Measurements from ENCODE around the gene SLC25A42. TPM values are rescaled to one million over a fixed set of nuclear protein-coding genes. Genes with fewer than 3 reads are reported as not detected.
"Not testable (repeated sequence)": the region's sequence is repeated elsewhere in the genome, so short reads cannot be mapped to it uniquely, and the experiment has no call there.

Gene SLC25A42
- polyA plus RNA-seq (ENCODE audit: insufficient read depth in 1 of 5, insufficient read length in 5 of 5, low replicate concordance in 1 of 5), result 10 to 100 TPM; 10.2 to 15.9 (median 12.9) TPM
- long read RNA-seq, donor 1, partial matches to known transcripts, result 18 of 32 reads
- long read RNA-seq, donor 1, other reads (novel, unspliced or antisense), result 12 of 32 reads
- long read RNA-seq, donor 2, partial matches to known transcripts, result 0 of 3 reads
- long read RNA-seq, donor 2, other reads (novel, unspliced or antisense), result 0 of 3 reads
- long read RNA-seq, donor 3, partial matches to known transcripts, result 32 of 65 reads
- long read RNA-seq, donor 3, other reads (novel, unspliced or antisense), result 32 of 65 reads
- long read RNA-seq, donor 4, partial matches to known transcripts, result 0 of 1 reads
- long read RNA-seq, donor 4, other reads (novel, unspliced or antisense), result 0 of 1 reads
- long read RNA-seq, donor 5, partial matches to known transcripts, result 0 of 15 reads
- long read RNA-seq, donor 5, other reads (novel, unspliced or antisense), result 13 of 15 reads
- long read RNA-seq, donor 6, result 0 reads
- long read RNA-seq, donor 7, partial matches to known transcripts, result 0 of 2 reads
- long read RNA-seq, donor 7, other reads (novel, unspliced or antisense), result 0 of 2 reads
- long read RNA-seq, donor 8, partial matches to known transcripts, result 7 of 7 reads
- long read RNA-seq, donor 8, other reads (novel, unspliced or antisense), result 0 of 7 reads

- DNase-seq, result peak; percentile 100
These were observed at the start of gene SLC25A42 for GRCh38 chr19:19063183-19064097. Gene SLC25A42 (plus strand): TSS chr19:19063994. CDS start chr19:19096125, 32,131 bp downstream.

DNA sequence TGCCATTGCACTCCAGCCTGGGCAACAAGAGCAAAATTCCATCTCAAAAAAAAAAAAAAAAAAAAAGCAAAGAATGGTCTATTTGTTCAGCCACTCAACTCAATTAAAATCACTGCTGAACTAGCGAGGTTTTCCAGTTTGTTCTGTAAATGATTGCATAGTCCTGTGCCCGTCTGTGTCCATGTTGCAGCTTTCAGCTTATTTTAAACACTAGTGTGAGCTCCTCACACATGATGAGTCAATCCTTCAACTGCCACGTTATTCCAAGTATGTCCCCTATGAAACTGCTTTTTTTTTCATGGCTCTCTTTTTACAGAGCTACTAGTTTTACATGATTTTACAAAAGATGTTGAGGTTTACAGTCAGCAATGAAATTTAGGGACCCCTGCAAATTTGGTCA is 42.7 kb upstream of the SLC25A42 start:
- DNase-seq, result no peak

GRCh38 chr19:19022380-19022961 is 41.3 kb upstream of the SLC25A42 start:
- DNase-seq, result no peak

DNA sequence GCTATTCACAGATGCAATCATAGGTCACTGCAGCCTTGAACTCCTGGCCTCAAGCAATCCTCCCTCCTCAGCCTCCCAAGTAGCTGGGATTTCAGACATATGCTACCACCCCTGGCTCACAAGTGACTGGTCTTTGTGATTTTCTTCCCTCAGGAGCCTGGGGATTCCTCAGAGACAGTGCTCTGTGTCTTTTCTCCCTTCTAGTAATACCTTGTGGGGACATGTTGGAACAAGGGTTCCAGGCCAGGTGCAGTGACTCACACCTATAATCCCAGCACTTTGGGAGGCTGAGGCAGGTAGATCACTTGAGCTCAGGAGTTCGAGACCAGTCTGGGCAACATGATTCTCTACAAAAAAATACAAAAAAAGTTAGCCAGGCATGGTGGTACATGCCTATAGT is 40.4 kb upstream of the SLC25A42 start:
- DNase-seq, result not testable (repeated sequence)

DNA sequence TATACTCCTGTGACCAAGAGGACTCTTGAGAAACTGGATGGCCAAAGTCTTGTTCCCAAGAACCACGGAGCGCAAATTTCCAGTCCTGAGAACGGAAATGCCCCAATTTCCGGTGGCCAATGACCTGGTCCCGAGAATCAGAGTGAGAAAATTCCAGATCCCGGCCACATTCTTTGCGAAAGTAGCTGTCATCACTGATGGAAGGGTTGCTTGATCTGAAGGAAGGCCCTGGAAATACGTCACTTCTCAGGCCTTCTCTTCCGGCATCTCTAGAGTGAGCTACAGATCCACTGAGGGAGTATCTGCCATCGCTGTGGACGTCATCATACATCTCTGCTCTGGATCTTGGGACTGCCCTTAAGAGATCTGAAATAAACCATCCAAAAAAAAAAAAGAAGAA is 37.9 kb upstream of the SLC25A42 start:
- no peak for DNase-seq

GRCh38 chr19:19026299-19026971 is 37.4 kb upstream of the SLC25A42 start:
- peak; percentile 21 to 27 for DNase-seq

DNA sequence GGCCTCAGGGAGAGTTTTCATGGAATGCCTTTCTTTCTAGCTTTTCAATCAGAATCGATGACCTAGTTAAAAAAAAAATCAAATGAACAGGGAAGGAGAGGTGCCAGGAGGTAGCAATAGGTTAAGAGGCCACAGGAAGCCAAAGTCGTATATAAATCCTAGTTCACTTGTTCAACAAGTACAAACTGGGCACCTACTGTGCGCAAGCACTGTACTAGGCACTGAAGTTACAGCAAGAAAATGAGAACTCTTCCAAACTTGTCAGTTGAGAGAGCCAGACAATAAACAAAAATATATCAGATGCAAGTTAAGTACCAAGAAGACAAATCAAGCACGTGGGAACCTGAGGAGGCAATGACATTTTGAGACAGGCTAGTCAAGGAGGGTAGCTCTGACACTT is 36.6 kb upstream of the SLC25A42 start:
- DNase-seq, result no peak

DNA sequence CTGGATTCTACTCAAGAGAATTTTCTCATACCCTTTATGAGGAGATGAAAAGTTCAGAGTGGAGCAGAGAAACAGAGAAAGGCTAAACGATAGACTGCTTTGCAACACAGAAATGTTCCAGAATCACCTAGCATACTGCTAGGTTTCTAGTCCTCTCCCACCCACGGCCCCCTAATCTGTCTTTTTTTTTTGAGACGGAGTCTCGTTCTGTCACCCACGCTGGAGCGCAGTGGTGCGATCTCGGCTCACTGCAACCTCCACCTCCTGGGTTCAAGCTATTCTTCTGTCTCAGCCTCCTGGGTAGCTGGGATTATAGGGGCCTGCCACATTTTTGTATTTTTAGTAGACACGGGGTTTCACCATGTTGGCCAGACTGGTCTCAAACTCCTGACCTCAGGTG is 35.3 kb upstream of the SLC25A42 start:
- DNase-seq, result no peak

DNA sequence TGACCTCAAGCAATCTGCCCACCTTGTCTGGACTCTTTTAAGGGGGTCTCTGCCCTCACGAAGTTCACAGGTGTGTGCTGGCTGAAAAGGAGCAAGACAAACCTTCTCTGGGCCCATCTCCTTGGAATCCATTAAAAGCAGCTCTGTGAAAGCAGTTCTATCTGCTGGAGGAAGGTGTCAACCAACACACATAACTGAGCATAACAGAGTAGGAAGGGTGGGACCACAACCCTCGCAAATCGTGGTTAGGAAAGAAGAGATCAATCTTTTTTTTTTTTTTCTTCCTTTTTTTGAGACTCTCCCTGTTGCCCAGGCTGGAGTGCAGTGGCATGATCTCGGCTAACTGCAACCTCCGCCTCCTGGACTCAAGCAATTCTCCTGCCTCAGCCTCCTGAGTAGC is 31.9 kb upstream of the SLC25A42 start:
- no peak for DNase-seq

DNA sequence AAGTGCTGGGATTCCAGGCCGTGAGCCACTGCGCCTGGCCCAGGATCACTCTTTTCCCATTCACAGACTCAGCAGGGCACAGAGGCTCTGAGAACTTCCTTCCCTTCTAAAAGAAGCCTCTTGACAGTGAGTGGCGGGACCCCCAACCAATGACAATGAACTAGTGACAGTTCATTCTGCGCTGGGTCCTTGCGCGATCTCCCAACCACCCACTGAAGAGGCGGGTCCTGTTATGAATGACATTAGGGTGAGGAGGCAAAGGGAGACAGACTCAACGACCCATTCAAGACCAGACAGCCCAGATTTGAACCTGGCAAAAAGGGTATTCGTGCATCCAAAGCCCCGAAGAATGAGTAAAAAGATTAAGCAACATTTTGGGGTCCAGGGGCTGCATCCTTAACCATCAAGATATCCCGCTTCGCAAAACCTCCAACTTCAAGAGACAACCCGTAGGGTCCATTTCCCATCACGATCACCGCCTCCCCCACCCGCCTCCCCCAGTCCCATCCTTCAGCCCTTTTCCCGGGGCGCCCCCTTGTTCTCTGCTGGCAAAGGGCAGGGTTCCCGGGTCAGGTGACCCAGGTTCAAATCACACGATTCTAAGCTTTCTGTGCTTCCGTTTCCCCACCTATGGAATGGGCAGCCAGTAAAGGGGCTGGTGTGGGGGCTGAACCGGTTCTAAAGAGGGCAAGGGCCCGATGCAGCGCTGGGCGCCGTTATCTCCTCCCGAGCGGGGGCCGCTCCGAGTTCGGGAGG is 31.2 kb upstream of the SLC25A42 start:
- peak; percentile 88 to 90 for DNase-seq

DNA sequence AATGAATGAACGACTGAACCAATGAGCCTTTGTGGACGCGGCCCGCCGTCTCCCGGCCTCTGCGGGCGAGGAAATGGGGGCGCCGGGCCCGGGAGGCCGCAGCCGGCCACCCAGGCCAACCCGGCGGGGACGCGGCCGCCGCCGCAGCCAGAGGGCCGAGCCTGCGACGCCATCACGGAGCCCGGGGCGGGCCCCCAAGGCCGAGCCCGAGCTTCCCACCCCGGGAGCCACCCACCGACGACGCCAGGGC is 30.7 kb upstream of the SLC25A42 start:
- no peak for DNase-seq

DNA sequence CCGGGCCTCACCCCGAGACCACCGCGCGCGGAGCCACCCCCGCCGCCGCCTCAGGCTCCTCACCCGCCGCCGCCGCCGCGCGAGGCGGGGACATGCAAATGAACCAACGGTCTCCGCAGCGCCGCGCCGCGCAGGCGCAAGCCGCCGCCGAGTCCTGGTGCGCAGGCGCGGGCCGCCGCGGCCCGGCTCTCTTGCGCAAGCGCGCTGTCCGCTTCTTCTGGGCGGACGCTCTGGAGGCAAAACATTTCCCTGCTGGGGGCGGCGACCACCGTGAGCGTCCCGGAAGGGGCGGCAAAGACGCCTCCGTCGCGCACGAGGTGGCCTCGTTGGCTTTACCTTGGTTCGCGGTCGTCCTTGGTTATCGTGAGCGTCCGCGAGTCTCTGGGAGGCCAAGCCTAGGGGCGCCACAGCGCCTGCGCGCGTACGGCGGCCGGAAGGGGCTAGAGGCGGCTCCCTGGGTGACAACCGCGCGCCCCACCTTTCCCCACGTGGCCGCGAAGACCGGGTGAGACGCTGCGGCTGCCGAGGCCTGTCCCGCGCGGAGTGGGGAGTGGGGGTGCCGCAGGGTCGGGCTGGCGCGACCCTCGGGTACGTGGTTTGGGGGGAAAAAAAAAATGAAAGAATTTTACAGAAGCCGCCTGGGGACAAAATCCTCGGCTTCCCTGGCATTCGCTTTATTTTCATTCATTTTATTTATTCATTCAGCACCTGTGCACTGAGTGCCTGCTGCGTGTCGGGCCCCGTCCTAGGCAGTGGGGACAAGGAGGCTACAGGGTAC is 30.2 kb upstream of the SLC25A42 start, which contains the start of the genes ARMC6 and SUGP2:
ARMC6 (plus strand) TSS at position 178 of the 778 bp plus-strand sequence. CDS start 607 bp downstream, outside the sequence.
SUGP2 (minus strand) TSS at position 92 of the 778 bp plus-strand sequence. CDS start 2,446 bp downstream, outside the sequence.
- peak; percentile 88 to 94 for DNase-seq

GRCh38 chr19:19034204-19034624 is 29.6 kb upstream of the SLC25A42 start:
- DNase-seq, result no peak

GRCh38 chr19:19039901-19040300 is 23.9 kb upstream of the SLC25A42 start:
- DNase-seq, result no peak

DNA sequence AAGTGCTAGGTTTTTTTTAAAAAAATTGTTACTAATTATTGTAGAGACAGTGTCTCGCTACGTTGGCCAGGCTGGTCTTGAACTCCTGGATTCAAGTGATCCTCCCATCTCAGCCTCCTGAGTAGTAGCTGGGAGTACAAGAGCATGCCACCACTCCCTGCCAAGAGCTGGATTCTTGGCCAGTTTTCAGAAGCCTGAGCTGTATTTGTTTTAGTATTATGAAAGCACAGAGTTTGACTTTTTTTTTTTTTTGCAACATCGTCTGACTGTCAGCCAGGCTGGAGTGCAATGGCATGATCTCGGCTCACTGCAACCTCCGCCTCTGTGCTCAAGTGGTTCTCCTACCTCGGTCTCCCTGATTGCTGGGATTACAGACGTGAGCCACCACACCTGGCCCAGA is 23.4 kb upstream of the SLC25A42 start:
- DNase-seq, result peak; percentile 73 to 74

GRCh38 chr19:19042732-19043280 is 21.0 kb upstream of the SLC25A42 start:
- DNase-seq, result no peak

DNA sequence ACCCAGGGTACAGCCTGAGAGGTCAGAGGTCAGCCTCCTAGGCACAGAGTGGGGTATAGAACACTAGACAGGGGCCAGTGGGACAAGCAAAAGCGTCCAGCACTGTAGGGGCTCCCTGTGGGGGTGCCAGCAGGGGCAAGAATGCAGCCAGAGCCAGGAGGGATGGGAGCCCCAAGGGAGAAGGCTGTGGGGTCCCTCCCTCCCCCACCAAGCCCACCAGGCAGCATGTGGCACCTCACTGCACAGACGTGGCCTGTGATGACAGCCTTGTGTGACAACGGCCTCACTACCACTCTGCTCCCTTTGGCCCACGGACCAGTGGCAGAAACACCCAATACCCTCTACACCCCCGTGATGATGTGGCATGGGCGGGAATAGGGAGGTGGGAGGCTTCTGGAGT is 20.3 kb upstream of the SLC25A42 start:
- no peak for DNase-seq

DNA sequence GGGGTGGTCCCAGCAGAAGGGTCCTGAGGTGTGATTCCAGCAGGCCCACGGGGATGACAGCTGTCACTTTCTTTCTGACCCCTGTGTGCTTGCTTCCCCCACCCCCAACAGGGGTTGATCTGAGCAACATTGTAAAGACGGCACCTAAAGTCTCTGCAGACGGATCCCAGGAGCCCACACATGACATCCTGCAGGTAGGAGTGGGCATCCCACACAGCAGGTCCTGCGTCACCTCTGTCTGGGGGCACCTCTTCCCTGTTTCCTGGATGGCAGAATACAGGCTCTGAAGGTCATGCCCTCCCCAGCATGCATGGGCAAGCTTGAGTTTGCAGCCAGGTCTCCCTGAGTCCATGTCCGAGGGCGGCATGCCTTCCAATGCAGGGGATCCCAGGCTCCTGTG is 19.9 kb upstream of the SLC25A42 start:
- no peak for DNase-seq

- no peak for DNase-seq
These were observed 14.4 kb upstream of the SLC25A42 start for GRCh38 chr19:19049406-19049805.
